ENCODE measurements around the gene ARHGAP1.

The ARHGAP1 gene

GRCh38 chr11:46643531-46643930 lies 56.9 kb downstream of the ARHGAP1 start:
- TF ChIP-seq TCF12 (IDR thresholded peaks at IDR 0.05; ENCODE audit: low read depth) (no peak), EP300 (IDR thresholded peaks at IDR 0.05; ENCODE audit: borderline replicate concordance) (no peak), ZBTB7A (IDR thresholded peaks at IDR 0.05; ENCODE audit: low read depth) (no peak), EGR1 (IDR thresholded peaks at IDR 0.05) (no peak), NFIC (IDR thresholded peaks at IDR 0.05) (no peak), TEAD4 (IDR thresholded peaks at IDR 0.05) (no peak)
- TF ChIP-seq, protein P1, sequence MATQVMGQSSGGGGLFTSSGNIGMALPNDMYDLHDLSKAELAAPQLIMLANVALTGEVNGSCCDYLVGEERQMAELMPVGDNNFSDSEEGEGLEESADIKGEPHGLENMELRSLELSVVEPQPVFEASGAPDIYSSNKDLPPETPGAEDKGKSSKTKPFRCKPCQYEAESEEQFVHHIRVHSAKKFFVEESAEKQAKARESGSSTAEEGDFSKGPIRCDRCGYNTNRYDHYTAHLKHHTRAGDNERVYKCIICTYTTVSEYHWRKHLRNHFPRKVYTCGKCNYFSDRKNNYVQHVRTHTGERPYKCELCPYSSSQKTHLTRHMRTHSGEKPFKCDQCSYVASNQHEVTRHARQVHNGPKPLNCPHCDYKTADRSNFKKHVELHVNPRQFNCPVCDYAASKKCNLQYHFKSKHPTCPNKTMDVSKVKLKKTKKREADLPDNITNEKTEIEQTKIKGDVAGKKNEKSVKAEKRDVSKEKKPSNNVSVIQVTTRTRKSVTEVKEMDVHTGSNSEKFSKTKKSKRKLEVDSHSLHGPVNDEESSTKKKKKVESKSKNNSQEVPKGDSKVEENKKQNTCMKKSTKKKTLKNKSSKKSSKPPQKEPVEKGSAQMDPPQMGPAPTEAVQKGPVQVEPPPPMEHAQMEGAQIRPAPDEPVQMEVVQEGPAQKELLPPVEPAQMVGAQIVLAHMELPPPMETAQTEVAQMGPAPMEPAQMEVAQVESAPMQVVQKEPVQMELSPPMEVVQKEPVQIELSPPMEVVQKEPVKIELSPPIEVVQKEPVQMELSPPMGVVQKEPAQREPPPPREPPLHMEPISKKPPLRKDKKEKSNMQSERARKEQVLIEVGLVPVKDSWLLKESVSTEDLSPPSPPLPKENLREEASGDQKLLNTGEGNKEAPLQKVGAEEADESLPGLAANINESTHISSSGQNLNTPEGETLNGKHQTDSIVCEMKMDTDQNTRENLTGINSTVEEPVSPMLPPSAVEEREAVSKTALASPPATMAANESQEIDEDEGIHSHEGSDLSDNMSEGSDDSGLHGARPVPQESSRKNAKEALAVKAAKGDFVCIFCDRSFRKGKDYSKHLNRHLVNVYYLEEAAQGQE (IDR thresholded peaks at IDR 0.05; ENCODE audit: low read depth): no peak

DNA sequence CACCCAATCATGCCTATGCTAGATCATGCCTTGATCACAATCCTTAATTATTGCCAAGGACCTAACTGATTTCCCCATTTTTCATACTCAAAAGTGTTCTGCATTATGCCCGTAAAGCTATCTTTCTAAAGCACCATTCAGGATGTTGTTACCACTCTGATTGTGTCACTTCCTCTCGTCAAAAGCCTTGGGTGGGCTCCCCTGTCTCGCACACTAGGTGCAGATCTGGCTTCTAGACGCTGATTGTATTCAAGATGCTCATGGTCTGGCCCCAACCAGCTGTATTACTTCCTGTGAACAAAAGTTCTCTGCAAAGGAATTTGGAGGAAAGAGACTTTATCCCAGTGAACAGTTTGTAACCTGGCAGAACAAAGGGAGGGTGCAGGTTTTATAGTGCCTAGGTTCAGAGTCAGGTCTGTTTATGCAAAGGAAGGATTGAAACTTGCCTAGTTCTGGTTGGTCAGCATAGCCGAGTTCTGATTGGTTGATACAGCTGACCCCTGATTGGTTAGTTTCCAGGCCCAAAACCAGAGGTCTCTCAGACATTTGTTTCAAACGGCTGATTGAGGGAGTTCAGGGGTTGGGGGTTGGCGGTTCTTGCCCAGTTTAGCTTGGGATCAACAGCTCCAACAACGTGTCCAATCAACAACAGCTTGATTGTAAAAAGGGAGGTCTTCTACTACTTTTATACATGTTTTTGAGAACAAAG lies 57.6 kb downstream of the ARHGAP1 start:
- TF ChIP-seq USF1 (IDR thresholded peaks at IDR 0.05): no peak
- TF ChIP-seq YY1 (IDR thresholded peaks at IDR 0.05; ENCODE audit: low read depth): no peak
- TF ChIP-seq FOXM1 (IDR thresholded peaks at IDR 0.05; ENCODE audit: borderline replicate concordance, low read depth): no peak
- no peak for TF ChIP-seq ZBTB7A (IDR thresholded peaks at IDR 0.05; ENCODE audit: low read depth)
- TF ChIP-seq EP300 (IDR thresholded peaks at IDR 0.05; ENCODE audit: borderline replicate concordance): no peak
- TF ChIP-seq TCF12 (IDR thresholded peaks at IDR 0.05; ENCODE audit: low read depth): no peak
- TF ChIP-seq CEBPB (IDR thresholded peaks at IDR 0.05): no peak
- no peak for TF ChIP-seq MAX (IDR thresholded peaks at IDR 0.05)
- TF ChIP-seq CREB1 (IDR thresholded peaks at IDR 0.05; ENCODE audit: low read depth): no peak
- no peak for TF ChIP-seq NFIC (IDR thresholded peaks at IDR 0.05)
- TF ChIP-seq RAD21 (IDR thresholded peaks at IDR 0.05; ENCODE audit: low read depth): no peak
- TF ChIP-seq TAF1 (IDR thresholded peaks at IDR 0.05; ENCODE audit: low read depth): no peak

GRCh38 chr11:46641639-46642038 lies 58.8 kb downstream of the ARHGAP1 start:
- TF ChIP-seq USF1 (IDR thresholded peaks at IDR 0.05) (no peak), NFIC (IDR thresholded peaks at IDR 0.05) (no peak), MAX (IDR thresholded peaks at IDR 0.05) (no peak), EGR1 (IDR thresholded peaks at IDR 0.05) (no peak), TCF12 (IDR thresholded peaks at IDR 0.05; ENCODE audit: low read depth) (no peak), YY1 (IDR thresholded peaks at IDR 0.05; ENCODE audit: low read depth) (no peak), EP300 (IDR thresholded peaks at IDR 0.05; ENCODE audit: borderline replicate concordance) (no peak), RAD21 (IDR thresholded peaks at IDR 0.05; ENCODE audit: low read depth) (no peak), TAF1 (IDR thresholded peaks at IDR 0.05; ENCODE audit: low read depth) (no peak), FOXM1 (IDR thresholded peaks at IDR 0.05; ENCODE audit: borderline replicate concordance, low read depth) (no peak), CEBPB (IDR thresholded peaks at IDR 0.05) (no peak), ZBTB7A (IDR thresholded peaks at IDR 0.05; ENCODE audit: low read depth) (no peak), TEAD4 (IDR thresholded peaks at IDR 0.05) (no peak), CREB1 (IDR thresholded peaks at IDR 0.05; ENCODE audit: low read depth) (no peak)
- TF ChIP-seq, protein P1 (IDR thresholded peaks at IDR 0.05; ENCODE audit: low read depth): no peak

DNA sequence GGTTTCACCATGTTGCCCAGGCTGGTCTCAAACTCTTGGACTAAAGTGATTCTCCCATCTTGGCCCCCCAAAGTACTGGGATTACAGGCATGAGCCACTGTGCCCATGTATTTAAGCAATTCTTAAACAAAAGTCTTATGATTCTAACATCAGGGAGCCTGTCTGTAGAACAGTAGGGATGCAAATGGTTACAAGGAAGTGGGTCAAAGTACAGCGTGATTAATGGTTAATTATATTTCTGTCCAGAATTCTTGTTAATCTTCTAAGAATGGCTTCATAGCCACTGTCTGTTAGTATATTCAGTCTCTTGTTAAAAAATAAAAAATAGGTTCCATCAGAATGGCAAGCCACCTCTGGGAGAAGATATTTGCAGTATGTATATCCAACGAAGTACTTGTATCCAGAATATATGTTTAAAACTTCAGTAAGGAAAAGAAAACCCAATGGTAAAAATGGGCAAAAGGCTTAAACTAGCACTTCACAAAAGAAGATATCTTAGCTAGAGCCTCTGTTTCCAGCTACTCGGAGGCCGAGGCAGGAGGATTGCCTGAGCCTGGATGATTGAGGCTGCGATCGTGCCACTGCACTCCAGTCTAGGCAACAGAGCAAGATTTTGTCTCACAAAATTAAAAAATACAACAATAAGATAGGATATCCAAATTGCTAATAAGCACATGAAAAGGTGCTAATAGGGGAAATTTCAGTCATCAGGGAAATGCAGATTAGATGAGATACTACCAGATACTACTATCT lies 60.2 kb downstream of the ARHGAP1 start:
- no peak for TF ChIP-seq USF1 (IDR thresholded peaks at IDR 0.05)
- TF ChIP-seq TEAD4 (IDR thresholded peaks at IDR 0.05): no peak
- TF ChIP-seq CREB1 (IDR thresholded peaks at IDR 0.05; ENCODE audit: low read depth): no peak
- no peak for TF ChIP-seq NFIC (IDR thresholded peaks at IDR 0.05)
- TF ChIP-seq TCF12 (IDR thresholded peaks at IDR 0.05; ENCODE audit: low read depth): no peak
- no peak for TF ChIP-seq EGR1 (IDR thresholded peaks at IDR 0.05)
- TF ChIP-seq YY1 (IDR thresholded peaks at IDR 0.05; ENCODE audit: low read depth): no peak
- TF ChIP-seq CEBPB (IDR thresholded peaks at IDR 0.05): no peak
- no peak for TF ChIP-seq MAX (IDR thresholded peaks at IDR 0.05)
- TF ChIP-seq RAD21 (IDR thresholded peaks at IDR 0.05; ENCODE audit: low read depth): no peak
- TF ChIP-seq, protein P1 (IDR thresholded peaks at IDR 0.05; ENCODE audit: low read depth): no peak
- TF ChIP-seq TAF1 (IDR thresholded peaks at IDR 0.05; ENCODE audit: low read depth): no peak
- TF ChIP-seq EP300 (IDR thresholded peaks at IDR 0.05; ENCODE audit: borderline replicate concordance): no peak
